Smooth muscle cell (in vitro differentiated cells): ENCODE measurements around the gene MSLN. TPM values are rescaled to one million over a fixed set of nuclear protein-coding genes. Genes with fewer than 3 reads are reported as not detected.

Experiments
- DNase-seq: peaks from one replicate; lab custom pipeline; 2025; ENCODE audit not compliant: unreplicated experiment; lab: John Stamatoyannopoulos, UW
- H2AFZ ChIP-seq: fragments of 200-600 bp; sonication (generic); 2 replicates; pipeline ENCODE4 v1.6.0; 2016; ENCODE audit warnings: antibody characterized with exemption, low read depth, mild to moderate bottlenecking
- H3F3A ChIP-seq: fragments of 200-600 bp; sonication (generic); 2 replicates; pipeline ENCODE4 v1.6.0; 2017; ENCODE audit warnings: antibody characterized with exemption, low read depth
- H3K27ac ChIP-seq: fragments of 200-600 bp; sonication (generic); 2 replicates; pipeline ENCODE4 v1.5.1; 2016; ENCODE audit warnings: low read depth, mild to moderate bottlenecking
- H3K27me3 ChIP-seq: fragments of 200-600 bp; sonication (generic); 2 replicates; pipeline ENCODE4 v1.6.1; 2016; ENCODE audit warnings: low read depth, mild to moderate bottlenecking
- H3K36me3 ChIP-seq: fragments of 200-600 bp; sonication (generic); 2 replicates; pipeline ENCODE4 v1.5.1; 2016; ENCODE audit warnings: low read depth
- H3K4me1 ChIP-seq: fragments of 200-600 bp; sonication (generic); 2 replicates; pipeline ENCODE4 v1.5.1; 2016; ENCODE audit warnings: low read depth
- H3K4me2 ChIP-seq: fragments of 200-600 bp; sonication (generic); 2 replicates; pipeline ENCODE4 v1.6.0; 2016; ENCODE audit warnings: mild to moderate bottlenecking
- H3K4me3 ChIP-seq: fragments of 200-600 bp; sonication (generic); 2 replicates; pipeline ENCODE4 v1.5.1; 2016; ENCODE audit warnings: mild to moderate bottlenecking
- H3K79me2 ChIP-seq: fragments of 200-600 bp; sonication (generic); 2 replicates; pipeline ENCODE4 v1.6.0; 2016; ENCODE audit warnings: low read depth, mild to moderate bottlenecking
- H3K9ac ChIP-seq: fragments of 200-600 bp; sonication (generic); 2 replicates; pipeline ENCODE4 v1.6.0; 2016; ENCODE audit warnings: low read depth
- H3K9me3 ChIP-seq: fragments of 200-600 bp; sonication (generic); replicated peaks from 2 replicates; pipeline ENCODE4 v1.5.1; 2016; ENCODE audit warnings: low read depth
- H4K20me1 ChIP-seq: fragments of 200-600 bp; sonication (generic); 2 replicates; pipeline ENCODE4 v1.6.0; 2016; ENCODE audit warnings: low read depth
- CTCF ChIP-seq: fragments of 200-600 bp; sonication (generic); IDR thresholded peaks from 2 replicates; pipeline ENCODE4 v1.5.1; 2017; ENCODE audit warnings: borderline replicate concordance, mild to moderate bottlenecking, antibody characterized with exemption; ENCODE audit not compliant: insufficient read depth, poor library complexity, severe bottlenecking
- WGBS: methylation state at CpG from one replicate; pipeline ENCODE4 v1.1.7; 2016; ENCODE audit warnings: low lambda C conversion rate; 5-methylcytosine and 5-hydroxymethylcytosine counted together
- polyA plus RNA-seq: library from polyadenylated mRNA; unstranded; fragments of >200 nt; fragmentation: Nextera tagmentation; extraction: Ambion mirVana; gene quantifications from 2 replicates; pipeline ENCODE4 v1.2.1, GENCODE V29; 2016
- total RNA-seq: library from RNA; depleted of rRNA; stranded (reverse); fragments of >200 nt; gene quantifications from 2 replicates; pipeline ENCODE4 v1.2.3, GENCODE V29; 2014

The MSLN gene
- total and polyA plus RNA-seq, 2 experiments from 2014 or later, result 0.26 to 3.7 TPM

DNA sequence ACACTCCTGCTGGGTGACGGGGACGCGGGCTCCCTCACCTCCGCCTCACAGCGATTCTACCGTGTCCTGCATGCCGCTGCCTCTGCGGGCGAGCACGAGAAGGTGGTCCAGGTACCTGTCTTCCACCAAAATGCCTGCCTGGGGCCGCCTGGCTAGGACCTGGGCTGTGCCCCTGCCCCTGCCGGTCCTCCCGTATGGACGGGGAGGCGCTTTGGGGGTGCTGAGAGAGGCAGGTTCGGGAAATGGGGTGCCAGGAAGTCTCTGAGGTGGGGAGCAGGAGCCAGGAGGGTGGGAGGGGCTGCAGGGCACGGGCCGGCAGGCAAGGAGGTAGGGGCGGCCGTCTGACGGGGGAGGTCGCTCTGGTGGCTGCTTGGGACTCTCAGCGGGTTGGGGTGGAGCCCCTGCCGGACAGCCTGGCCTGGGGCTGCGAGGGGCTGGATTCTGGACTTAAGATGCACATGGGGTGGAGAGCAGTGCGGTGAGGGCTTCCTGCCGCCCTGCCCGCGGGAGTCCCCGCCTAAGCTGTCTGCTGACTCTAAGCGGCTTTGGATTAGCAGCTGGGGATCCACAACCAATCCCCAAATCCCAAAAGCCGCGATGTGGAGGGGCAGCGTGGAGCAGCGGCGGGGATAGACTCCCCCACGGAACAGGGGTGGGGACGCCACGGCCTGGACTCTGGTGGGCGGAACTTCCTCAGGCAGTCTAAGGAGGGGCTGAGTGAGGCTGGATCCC is 33.7 kb downstream of the MSLN start:
- DNase-seq, result no peak
- Histone ChIP-seq H2AFZ (no peak overlapping the region), H3K27me3 (peaks cover 4% of the 10 kb centered on the region), H3K27ac (no peak overlapping the region), H3K36me3 (no peaks in the 10 kb centered on the region), H3K4me3 (no peak overlapping the region), H3K79me2 (no peaks in the 10 kb centered on the region), H3K9me3 (no peaks in the 10 kb centered on the region), H3K9ac (no peak overlapping the region), H4K20me1 (no peaks in the 10 kb centered on the region), H3K4me2 (no peak overlapping the region), H3F3A (no peaks in the 10 kb centered on the region), H3K4me1 (peaks cover 2% of the 10 kb centered on the region)
- TF ChIP-seq CTCF, result no peak
- WGBS, result 95% methylated on average over 36 of the region's 40 CpGs

DNA sequence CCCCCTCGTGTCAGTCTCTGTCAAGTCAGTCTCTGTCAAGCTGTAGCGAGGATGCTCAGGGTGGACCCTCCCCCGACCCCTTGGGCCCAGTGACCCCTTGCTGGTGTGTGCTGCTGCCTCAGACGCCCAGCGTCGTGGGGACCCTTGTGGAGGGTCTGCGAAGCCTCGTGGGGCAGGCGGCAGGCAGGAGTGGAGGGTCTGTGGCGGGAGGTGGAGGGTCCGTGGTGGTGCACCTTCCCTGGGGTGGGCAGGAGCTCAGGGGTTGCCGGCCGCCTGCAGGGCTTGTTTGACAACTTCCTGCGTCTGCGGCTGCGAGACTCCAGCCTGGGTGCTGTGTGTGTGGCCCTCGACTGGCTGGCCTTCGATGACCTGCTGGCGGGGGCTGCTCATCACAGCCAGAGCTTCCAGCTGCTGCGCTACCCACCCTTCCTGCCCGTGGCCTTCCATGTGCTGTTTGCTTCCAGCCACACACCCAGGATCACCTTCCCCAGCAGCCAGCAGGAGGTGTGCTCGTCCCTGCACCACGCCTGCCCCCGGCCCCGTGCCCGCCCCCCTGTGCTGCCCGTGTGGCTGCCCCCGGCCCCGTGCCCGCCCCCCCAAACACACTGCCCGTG is 34.4 kb downstream of the MSLN start:
- Histone ChIP-seq H3K79me2 (no peaks in the 10 kb centered on the region), H3K4me3 (no peak overlapping the region), H3K27me3 (peaks cover 11% of the 10 kb centered on the region), H3K4me2 (no peak overlapping the region), H3F3A (no peaks in the 10 kb centered on the region), H3K36me3 (no peaks in the 10 kb centered on the region), H3K27ac (no peak overlapping the region), H4K20me1 (no peaks in the 10 kb centered on the region), H3K9ac (no peak overlapping the region), H3K4me1 (peaks cover 2% of the 10 kb centered on the region), H2AFZ (no peak overlapping the region), H3K9me3 (no peaks in the 10 kb centered on the region)
- 87% methylated on average over 20 of the region's 31 CpGs for WGBS
- no peak for DNase-seq
- TF ChIP-seq CTCF, result no peak

GRCh38 chr16:795580-796229 is 35.2 kb downstream of the MSLN start:
- H3K27me3 ChIP-seq, result peaks cover 18% of the 10 kb centered on the region
- H2AFZ ChIP-seq, result no peak overlapping the region
- no peaks in the 10 kb centered on the region for H4K20me1 ChIP-seq
- no peak overlapping the region for H3K9ac ChIP-seq
- WGBS, result 93% methylated on average over 29 of the region's 33 CpGs
- H3K27ac ChIP-seq, result no peak overlapping the region
- H3F3A ChIP-seq, result no peaks in the 10 kb centered on the region
- H3K4me1 ChIP-seq, result peaks cover 8% of the 10 kb centered on the region
- no peak for TF ChIP-seq CTCF
- no peak overlapping the region for H3K4me3 ChIP-seq
- no peaks in the 10 kb centered on the region for H3K9me3 ChIP-seq
- H3K36me3 ChIP-seq, result no peaks in the 10 kb centered on the region
- no peak overlapping the region for H3K4me2 ChIP-seq
- H3K79me2 ChIP-seq, result no peaks in the 10 kb centered on the region
- no peak for DNase-seq
